Measurements from ENCODE around the gene XIAP. TPM values are rescaled to one million over a fixed set of nuclear protein-coding genes. Genes with fewer than 3 reads are reported as not detected.
A peak's percentile ranks its signal among the peaks of the same experiment; 100 is the strongest.

Gene XIAP
- total and polyA plus RNA-seq, 8 donors, result 36.6 to 59.5 (median 42.6) TPM

DNA sequence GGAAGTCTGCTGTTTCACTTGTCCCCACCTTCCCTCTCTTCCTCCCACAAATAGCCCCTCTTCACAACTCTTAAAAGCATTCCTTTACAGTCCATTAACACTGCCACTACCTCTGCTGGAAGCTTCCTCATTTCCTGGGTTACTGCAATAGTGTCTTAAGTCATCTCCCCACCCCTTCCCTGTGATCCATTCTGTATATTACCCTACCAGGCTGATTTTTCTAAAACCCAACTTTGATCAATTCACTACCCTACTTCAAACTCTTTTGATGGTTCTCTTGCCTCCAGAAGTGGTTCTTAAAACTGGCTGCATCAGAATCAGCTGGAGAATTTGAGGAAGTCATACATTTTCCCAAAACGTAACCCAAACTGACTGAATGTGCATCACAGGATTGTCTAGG is 8.8 kb upstream of the XIAP start:
- ATAC-seq (no peak), DNase-seq (no peak)
- intact Hi-C loops (cut with DNase I), result no loop called here
- no peak overlapping the region for H3K27ac ChIP-seq
- H3K4me1 ChIP-seq, result no peaks in the 10 kb centered on the region
- TF ChIP-seq CTCF (IDR thresholded peaks at IDR 0.05), result no peak
- no peaks in the 10 kb centered on the region for H3K36me3 ChIP-seq
- no peaks in the 10 kb centered on the region for H3K9me3 ChIP-seq
- H3K27me3 ChIP-seq, result no peaks in the 10 kb centered on the region
- H3K4me3 ChIP-seq, result no peak overlapping the region

DNA sequence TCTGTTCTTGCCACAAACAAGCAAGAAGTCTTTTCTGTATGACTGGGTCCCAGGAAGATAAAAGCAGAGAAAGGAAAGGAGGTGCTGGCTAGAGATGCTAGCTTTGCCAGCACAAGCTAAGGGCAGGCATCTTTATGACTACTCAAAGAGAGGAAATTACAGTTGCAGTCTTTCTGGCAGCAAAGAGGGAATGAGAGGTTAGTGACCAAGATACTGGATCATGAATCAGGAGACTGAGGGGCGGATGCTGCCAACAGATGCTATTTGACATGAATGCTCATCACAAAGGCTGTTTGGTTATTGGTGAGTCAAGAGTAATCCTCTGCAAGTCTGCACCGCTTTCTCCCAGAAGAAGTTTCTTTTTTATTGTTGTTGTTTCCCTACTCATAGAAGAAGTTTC is 5.5 kb upstream of the XIAP start:
- no peaks in the 10 kb centered on the region for H3K9me3 ChIP-seq
- H3K27me3 ChIP-seq, result no peaks in the 10 kb centered on the region
- ATAC-seq (no peak), DNase-seq (no peak)
- intact Hi-C loops (cut with DNase I), result no loop called here
- TF ChIP-seq CTCF (IDR thresholded peaks at IDR 0.05), result no peak
- H3K36me3 ChIP-seq, result no peaks in the 10 kb centered on the region
- H3K4me1 ChIP-seq, result no peaks in the 10 kb centered on the region
- no peak overlapping the region for H3K27ac ChIP-seq
- no peak overlapping the region for H3K4me3 ChIP-seq

DNA sequence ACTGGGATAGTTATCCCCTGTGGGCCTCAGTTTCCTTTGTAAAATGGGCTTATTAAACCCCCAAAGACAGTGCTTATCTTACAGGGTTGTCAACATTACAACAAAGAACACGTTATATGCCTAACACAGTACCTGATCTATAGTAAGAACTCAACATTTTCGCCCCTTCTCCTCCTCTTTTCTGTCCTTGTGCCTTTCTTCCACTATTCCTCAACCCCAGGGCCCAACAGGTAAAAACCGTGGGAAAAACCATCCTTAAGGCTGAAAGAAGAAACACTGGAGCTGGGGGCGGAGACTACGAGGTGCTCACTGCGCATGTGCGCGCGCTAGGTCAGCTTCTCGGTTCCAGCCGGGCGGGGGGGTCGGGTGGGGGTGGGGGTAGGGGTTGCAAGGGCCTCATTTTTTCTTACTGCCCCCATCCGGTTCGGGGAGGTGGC is 426 bp upstream of the XIAP start:
- ATAC-seq (peak; percentile 72), DNase-seq (peak in 2 of 4 donors; percentile 67 to 86)
- Histone ChIP-seq H3K27me3 (no peaks in the 10 kb centered on the region), H3K36me3 (no peaks in the 10 kb centered on the region), H3K9me3 (no peaks in the 10 kb centered on the region), H3K4me1 (peaks cover 0 to 15% of the 10 kb centered on the region in 2 donors), H3K4me3 (peak overlapping the region; percentile 37 to 60), H3K27ac (peak overlapping the region; percentile 96)
- intact Hi-C loops (cut with DNase I), result no loop called here
- TF ChIP-seq CTCF (IDR thresholded peaks at IDR 0.05), result no peak

- Histone ChIP-seq H3K27me3 (no peaks in the 10 kb centered on the region), H3K36me3 (no peaks in the 10 kb centered on the region), H3K4me1 (peaks cover 0 to 15% of the 10 kb centered on the region in 2 donors), H3K4me3 (peak overlapping the region; percentile 37 to 60), H3K27ac (peak overlapping the region; percentile 96), H3K9me3 (no peaks in the 10 kb centered on the region)
- TF ChIP-seq CTCF (IDR thresholded peaks at IDR 0.05), result no peak
- intact Hi-C loops (cut with DNase I), result no loop called here
- DNase-seq (peak in 2 of 4 donors; percentile 25 to 35), ATAC-seq (no peak)
Measured at GRCh38 chrX:123860983-123861382, 1.1 kb downstream of the XIAP start.

DNA sequence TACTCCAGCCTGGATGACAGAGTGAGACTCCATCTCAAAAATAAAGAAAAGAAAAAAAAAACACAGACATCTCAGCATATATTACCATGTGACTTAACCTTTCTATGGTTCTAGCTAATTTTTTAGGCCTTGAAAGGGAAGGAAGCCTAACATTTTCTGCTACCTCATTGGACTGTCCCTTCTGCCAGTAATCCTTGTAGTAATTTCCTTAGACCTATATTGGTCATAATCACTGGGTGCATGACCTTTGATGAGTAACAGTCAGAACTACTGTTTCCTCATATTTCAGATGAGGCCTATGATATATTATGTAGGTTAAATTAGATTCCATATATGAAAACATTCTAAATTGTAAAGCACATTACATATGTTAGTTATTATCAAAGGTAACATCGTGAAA is 9.6 kb downstream of the XIAP start:
- Histone ChIP-seq H3K36me3 (no peaks in the 10 kb centered on the region), H3K27me3 (no peaks in the 10 kb centered on the region), H3K4me1 (peaks cover 0 to 38% of the 10 kb centered on the region in 2 donors), H3K9me3 (no peaks in the 10 kb centered on the region), H3K4me3 (no peak overlapping the region), H3K27ac (peak overlapping the region in 1 of 2 donors; percentile 64)
- no peak for TF ChIP-seq CTCF (IDR thresholded peaks at IDR 0.05)
- intact Hi-C loops (cut with DNase I), result no loop called here
- DNase-seq, result no peak
- ATAC-seq, result peak; percentile 50

All from left lung (tissue), 10 donors.